ENCODE results near the gene AHNAK2.

Gene AHNAK2

DNA sequence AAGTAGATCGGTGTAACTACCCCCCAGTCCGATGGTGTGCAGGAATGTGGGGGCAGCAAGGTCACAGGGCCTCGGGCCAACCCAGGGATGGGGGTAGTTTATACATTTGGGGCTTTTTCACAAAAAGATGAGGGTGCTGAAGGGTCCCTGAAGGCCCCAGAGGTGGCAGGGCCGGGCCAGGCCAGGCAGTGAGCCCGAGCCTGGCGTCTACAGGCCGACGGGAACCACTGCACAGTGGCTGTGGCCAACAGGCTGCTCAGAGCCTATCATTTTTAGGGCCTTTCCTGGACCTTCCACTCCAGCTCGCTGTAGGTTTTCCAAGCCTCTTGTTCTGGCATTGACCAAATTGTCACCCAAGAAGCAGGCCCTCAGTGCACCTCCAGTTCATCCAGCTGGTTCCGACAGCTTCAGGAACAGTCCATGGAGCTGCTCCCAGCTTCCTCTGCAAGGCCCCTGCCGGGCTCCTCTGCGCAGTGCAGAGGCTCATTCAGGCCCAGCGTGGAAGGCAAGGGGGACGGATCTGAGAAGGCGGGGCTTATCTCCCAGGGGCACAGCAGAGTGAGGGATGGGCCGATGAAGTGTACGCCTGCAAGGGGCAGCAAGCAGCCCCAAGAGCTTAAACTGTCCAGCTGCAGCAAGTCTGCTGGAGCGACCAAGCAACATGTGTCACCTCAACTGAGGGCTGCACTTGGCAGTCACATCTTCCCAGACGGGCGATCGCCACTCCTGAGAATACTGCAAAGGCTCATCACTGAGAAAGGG lies 28.8 kb upstream of the AHNAK2 start:
- DNase-seq (ENCODE audit: low read depth, low spot score): no peak
- no peaks in the 10 kb centered on the region for H3K9me3 ChIP-seq (ENCODE audit: low read depth, low read length)
- H3K36me3 ChIP-seq (ENCODE audit: insufficient read depth, low read length): peaks cover 37% of the 10 kb centered on the region
- TF ChIP-seq POLR2AphosphoS5 (IDR thresholded peaks at IDR 0.05; ENCODE audit: borderline replicate concordance, low read depth, low read length) (0 out of 2 replicates have a peak, but pooled peaks have one; percentile 2), EZH2 (IDR thresholded peaks at IDR 0.05) (no peak), FOXP2 (optimal IDR thresholded peaks at IDR 0.05; ENCODE audit: control extremely low read depth, extremely low read length, insufficient read depth) (no peak)
- H3K4me3 ChIP-seq: no peak overlapping the region
- H3K27ac ChIP-seq: no peak overlapping the region
- no peak overlapping the region for H3K9ac ChIP-seq (ENCODE audit: insufficient read length)

- no peak for DNase-seq (ENCODE audit: low read depth, low spot score)
- peaks cover 29% of the 10 kb centered on the region for H3K36me3 ChIP-seq (ENCODE audit: insufficient read depth, low read length)
- no peak overlapping the region for H3K4me3 ChIP-seq
- TF ChIP-seq EZH2 (IDR thresholded peaks at IDR 0.05) (no peak), FOXP2 (optimal IDR thresholded peaks at IDR 0.05; ENCODE audit: control extremely low read depth, extremely low read length, insufficient read depth) (no peak), POLR2AphosphoS5 (IDR thresholded peaks at IDR 0.05; ENCODE audit: borderline replicate concordance, low read depth, low read length) (peak; percentile 28; the same call in 1 of the 2 replicates)
- no peak overlapping the region for H3K27ac ChIP-seq
- no peaks in the 10 kb centered on the region for H3K9me3 ChIP-seq (ENCODE audit: low read depth, low read length)
- H3K9ac ChIP-seq (ENCODE audit: insufficient read length): no peak overlapping the region
Observed at GRCh38 chr14:105005929-105006830, 28.0 kb upstream of the AHNAK2 start.

DNA sequence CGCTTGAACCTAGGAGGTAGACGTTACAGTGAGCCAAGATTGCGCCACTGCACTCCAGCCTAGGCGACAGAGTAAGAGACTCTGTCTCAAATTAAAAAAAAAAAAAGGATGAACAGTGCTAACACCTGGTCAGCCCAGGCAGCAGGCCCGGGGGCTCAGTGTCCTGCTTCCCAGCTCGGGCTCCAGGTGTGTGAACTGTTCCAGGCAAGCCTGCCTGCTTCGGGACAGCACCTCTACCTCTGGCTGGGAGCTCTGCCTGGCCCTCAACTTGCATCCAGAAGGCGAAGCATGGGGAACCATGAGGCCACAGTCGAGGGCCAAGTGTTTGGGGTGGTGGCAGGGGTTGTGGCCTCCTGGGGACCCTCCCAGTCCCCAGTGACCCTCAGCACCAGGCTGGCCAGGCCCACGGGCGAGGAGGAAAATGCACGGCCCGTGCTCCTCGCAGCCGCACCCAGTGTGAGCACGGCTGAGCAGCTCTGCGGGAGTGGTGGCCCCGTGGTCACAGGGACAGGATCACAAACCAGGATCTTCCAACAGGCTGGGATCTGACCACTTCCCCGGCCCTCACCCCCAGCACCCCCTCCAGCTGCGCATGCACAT lies 27.3 kb upstream of the AHNAK2 start:
- TF ChIP-seq EZH2 (IDR thresholded peaks at IDR 0.05): no peak
- no peak for TF ChIP-seq FOXP2 (optimal IDR thresholded peaks at IDR 0.05; ENCODE audit: control extremely low read depth, extremely low read length, insufficient read depth)
- no peak for TF ChIP-seq POLR2AphosphoS5 (IDR thresholded peaks at IDR 0.05; ENCODE audit: borderline replicate concordance, low read depth, low read length)
- H3K9ac ChIP-seq (ENCODE audit: insufficient read length): no peak overlapping the region

GRCh38 chr14:104999361-104999760 lies 21.2 kb upstream of the AHNAK2 start:
- H3K4me3 ChIP-seq: no peak overlapping the region
- TF ChIP-seq EZH2 (IDR thresholded peaks at IDR 0.05) (no peak), FOXP2 (optimal IDR thresholded peaks at IDR 0.05; ENCODE audit: control extremely low read depth, extremely low read length, insufficient read depth) (no peak), POLR2AphosphoS5 (IDR thresholded peaks at IDR 0.05; ENCODE audit: borderline replicate concordance, low read depth, low read length) (no peak)
- no peaks in the 10 kb centered on the region for H3K9me3 ChIP-seq (ENCODE audit: low read depth, low read length)
- H3K9ac ChIP-seq (ENCODE audit: insufficient read length): no peak overlapping the region
- H3K27ac ChIP-seq: no peak overlapping the region
- no peak for DNase-seq (ENCODE audit: low read depth, low spot score)
- H3K36me3 ChIP-seq (ENCODE audit: insufficient read depth, low read length): no peaks in the 10 kb centered on the region

More for the DNA sequence above, 27.3 kb upstream of the AHNAK2 start:
- H3K27ac ChIP-seq: no peak overlapping the region
- no peak overlapping the region for H3K4me3 ChIP-seq
- no peak for DNase-seq (ENCODE audit: low read depth, low spot score)
- peaks cover 21% of the 10 kb centered on the region for H3K36me3 ChIP-seq (ENCODE audit: insufficient read depth, low read length)
- no peaks in the 10 kb centered on the region for H3K9me3 ChIP-seq (ENCODE audit: low read depth, low read length)

DNA sequence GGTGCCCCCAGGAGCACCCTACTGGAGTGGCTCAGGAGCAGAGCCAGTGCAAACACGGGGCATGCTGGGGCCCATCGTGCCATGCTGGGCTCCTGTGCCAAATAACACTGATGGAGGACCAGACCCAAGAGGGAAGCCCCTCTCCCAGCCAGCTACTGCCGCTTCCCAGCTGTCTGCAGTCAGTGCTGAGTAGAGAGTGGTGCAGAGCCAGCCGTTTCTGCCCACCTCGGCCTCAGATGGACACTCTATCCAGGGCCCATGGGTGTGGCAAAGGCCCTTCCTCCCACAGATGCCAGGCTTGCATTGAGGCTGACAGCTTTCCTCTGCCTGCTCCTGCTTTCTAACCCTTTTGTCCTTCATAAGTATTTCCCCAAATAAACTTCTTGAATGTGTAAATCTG lies 20.6 kb upstream of the AHNAK2 start:
- H3K9me3 ChIP-seq (ENCODE audit: low read depth, low read length): no peaks in the 10 kb centered on the region
- no peak for TF ChIP-seq EZH2 (IDR thresholded peaks at IDR 0.05)
- TF ChIP-seq FOXP2 (optimal IDR thresholded peaks at IDR 0.05; ENCODE audit: control extremely low read depth, extremely low read length, insufficient read depth): no peak
- TF ChIP-seq POLR2AphosphoS5 (IDR thresholded peaks at IDR 0.05; ENCODE audit: borderline replicate concordance, low read depth, low read length): no peak
- no peaks in the 10 kb centered on the region for H3K36me3 ChIP-seq (ENCODE audit: insufficient read depth, low read length)
- no peak overlapping the region for H3K9ac ChIP-seq (ENCODE audit: insufficient read length)
- H3K4me3 ChIP-seq: no peak overlapping the region
- H3K27ac ChIP-seq: no peak overlapping the region
- no peak for DNase-seq (ENCODE audit: low read depth, low spot score)

DNA sequence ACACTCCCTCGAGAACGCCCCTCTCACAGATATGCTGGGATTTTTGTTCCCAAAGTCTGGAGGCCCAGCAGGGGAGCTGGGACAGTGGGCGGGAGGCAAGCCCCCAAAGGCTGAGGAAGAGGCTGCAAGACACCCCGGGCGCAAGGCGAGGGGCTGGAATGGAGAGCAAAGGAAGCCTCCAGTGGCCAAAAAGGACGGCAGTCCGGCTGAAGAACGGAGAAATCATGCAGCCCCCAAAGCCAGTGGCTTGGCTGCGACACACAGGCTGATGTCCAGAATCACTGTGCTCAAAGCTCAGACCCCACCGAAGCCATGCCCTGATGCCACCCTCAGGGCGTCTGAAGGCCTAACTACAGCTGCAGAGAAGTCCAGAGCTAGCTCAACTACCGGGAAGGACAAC lies 18.3 kb upstream of the AHNAK2 start:
- Histone ChIP-seq H3K36me3 (ENCODE audit: insufficient read depth, low read length) (no peaks in the 10 kb centered on the region; the same call in 1 of the 2 replicates), H3K4me3 (no peak overlapping the region), H3K27ac (no peak overlapping the region), H3K9me3 (ENCODE audit: low read depth, low read length) (no peaks in the 10 kb centered on the region), H3K9ac (ENCODE audit: insufficient read length) (no peak overlapping the region)
- TF ChIP-seq POLR2AphosphoS5 (IDR thresholded peaks at IDR 0.05; ENCODE audit: borderline replicate concordance, low read depth, low read length) (no peak), FOXP2 (optimal IDR thresholded peaks at IDR 0.05; ENCODE audit: control extremely low read depth, extremely low read length, insufficient read depth) (no peak), EZH2 (IDR thresholded peaks at IDR 0.05) (no peak)
- no peak for DNase-seq (ENCODE audit: low read depth, low spot score)

DNA sequence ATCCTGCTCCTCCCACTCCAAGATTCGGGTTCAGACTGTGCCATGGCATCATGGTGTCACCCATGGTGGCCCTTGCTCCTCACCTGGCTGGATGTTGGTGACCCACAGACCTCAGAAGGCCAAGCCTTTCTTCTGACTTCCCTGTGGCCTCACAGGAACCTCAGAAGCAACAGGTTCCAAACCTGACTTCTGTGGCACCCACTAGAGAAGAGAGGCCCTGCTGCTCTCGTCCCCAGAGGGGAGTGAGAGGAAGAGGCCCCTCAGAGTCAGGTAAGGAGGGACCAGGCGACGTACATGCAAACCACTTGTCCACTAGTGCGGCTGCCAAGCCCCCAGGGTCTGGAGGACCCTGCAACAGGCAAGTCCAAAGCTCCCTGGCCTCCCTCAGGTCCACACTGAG lies 17.9 kb upstream of the AHNAK2 start:
- Histone ChIP-seq H3K4me3 (no peak overlapping the region), H3K27ac (no peak overlapping the region), H3K9ac (ENCODE audit: insufficient read length) (no peak overlapping the region), H3K36me3 (ENCODE audit: insufficient read depth, low read length) (no peaks in the 10 kb centered on the region; the same call in 1 of the 2 replicates), H3K9me3 (ENCODE audit: low read depth, low read length) (no peaks in the 10 kb centered on the region)
- DNase-seq (ENCODE audit: low read depth, low spot score): no peak
- TF ChIP-seq POLR2AphosphoS5 (IDR thresholded peaks at IDR 0.05; ENCODE audit: borderline replicate concordance, low read depth, low read length): no peak

DNA sequence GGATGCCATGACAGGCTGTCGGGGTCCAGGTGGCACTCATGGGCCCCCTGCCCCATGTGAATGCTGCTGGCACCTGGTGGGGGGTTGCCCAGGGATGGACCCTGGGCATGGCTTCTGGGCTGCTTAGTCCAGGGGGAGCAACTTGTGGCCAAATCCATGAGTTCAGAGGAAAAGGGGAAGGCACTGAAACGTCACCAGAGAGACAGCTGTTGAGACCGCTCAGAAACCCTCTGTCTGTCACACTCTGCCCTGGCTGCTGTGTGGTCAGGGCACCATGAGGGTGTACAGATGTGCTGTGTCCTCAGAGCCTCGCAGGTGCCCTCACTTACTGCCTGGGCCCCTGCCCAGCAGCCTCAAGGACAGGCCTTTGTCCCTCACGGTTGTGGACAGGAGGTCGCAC lies 16.8 kb upstream of the AHNAK2 start:
- Histone ChIP-seq H3K9ac (ENCODE audit: insufficient read length) (no peak overlapping the region), H3K27ac (no peak overlapping the region)
- DNase-seq (ENCODE audit: low read depth, low spot score): no peak

More for the DNA sequence above, 16.8 kb upstream of the AHNAK2 start:
- H3K36me3 ChIP-seq (ENCODE audit: insufficient read depth, low read length): no peaks in the 10 kb centered on the region; the same call in 1 of the 2 replicates
- no peaks in the 10 kb centered on the region for H3K9me3 ChIP-seq (ENCODE audit: low read depth, low read length)
- H3K4me3 ChIP-seq: no peak overlapping the region
- TF ChIP-seq FOXP2 (optimal IDR thresholded peaks at IDR 0.05; ENCODE audit: control extremely low read depth, extremely low read length, insufficient read depth) (no peak), EZH2 (IDR thresholded peaks at IDR 0.05) (no peak), POLR2AphosphoS5 (IDR thresholded peaks at IDR 0.05; ENCODE audit: borderline replicate concordance, low read depth, low read length) (no peak)

Data from SK-N-MC (cell line).